HepG2 (cell line): ENCODE data around the gene CSNK2A1. TPM values are rescaled to one million over a fixed set of nuclear protein-coding genes. Genes with fewer than 3 reads are reported as not detected.

ENCODE experiments used
- AGO1 ChIP-seq: fragments of 200-400 bp; formaldehyde crosslinking; IDR thresholded peaks from 2 replicates; pipeline ENCODE4 v1.6.1; 2017; ENCODE audit warnings: mild to moderate bottlenecking, low read depth, low read length, moderate library complexity; ENCODE audit not compliant: poor library complexity, severe bottlenecking
- BCL6 ChIP-seq: IDR thresholded peaks from 2 replicates; pipeline ENCODE4 v1.6.1; 2016; ENCODE audit warnings: missing genetic modification reagents, missing compliant biosample characterization
- EED ChIP-seq: sonication (generic); formaldehyde crosslinking; IDR thresholded peaks from 2 replicates; pipeline ENCODE4 v1.5.0; 2020; ENCODE audit warnings: mild to moderate bottlenecking, missing genetic modification reagents
- FOSL2 ChIP-seq: sonication (generic); formaldehyde crosslinking; IDR thresholded peaks from 2 replicates; pipeline ENCODE4 v1.4.0; 2020; ENCODE audit warnings: missing genetic modification reagents
- HNRNPUL1 ChIP-seq: fragments of 200-400 bp; formaldehyde crosslinking; IDR thresholded peaks from 2 replicates; pipeline ENCODE4 v1.6.1; 2017; ENCODE audit warnings: low read depth, mild to moderate bottlenecking, low read length, moderate library complexity
- HOXA3 ChIP-seq: sonication (generic); formaldehyde crosslinking; IDR thresholded peaks from 2 replicates; pipeline ENCODE4 v1.5.0; 2020; ENCODE audit warnings: missing genetic modification reagents
- MED1 ChIP-seq: sonication (generic); formaldehyde crosslinking; IDR thresholded peaks from 2 replicates; pipeline ENCODE4 v1.4.0; 2020; ENCODE audit warnings: missing genetic modification reagents
- SALL1 ChIP-seq: sonication (generic); formaldehyde crosslinking; IDR thresholded peaks from 2 replicates; pipeline ENCODE4 v1.8.0; 2022; ENCODE audit warnings: mild to moderate bottlenecking, missing genetic modification reagents
- SKI ChIP-seq: fragments of 450-650 bp; IDR thresholded peaks from one replicate; pipeline ENCODE4 v1.6.1; 2018; ENCODE audit warnings: mild to moderate bottlenecking; ENCODE audit not compliant: partially characterized antibody
- TEAD2 ChIP-seq: sonication (generic); formaldehyde crosslinking; IDR thresholded peaks from 2 replicates; pipeline ENCODE4 v1.9.0; 2021; ENCODE audit warnings: missing genetic modification reagents
- ZNF124 ChIP-seq: sonication (generic); formaldehyde crosslinking; IDR thresholded peaks from 2 replicates; pipeline ENCODE4 v1.4.0; 2020; ENCODE audit warnings: missing genetic modification reagents
- ZNF563 ChIP-seq: sonication (generic); formaldehyde crosslinking; IDR thresholded peaks from 2 replicates; pipeline ENCODE4 v1.8.0; 2022; ENCODE audit warnings: mild to moderate bottlenecking, moderate library complexity, missing genetic modification reagents
- ZNF781 ChIP-seq: sonication (generic); formaldehyde crosslinking; IDR thresholded peaks from 2 replicates; pipeline ENCODE4 v1.5.1; 2020; ENCODE audit warnings: borderline replicate concordance, mild to moderate bottlenecking, missing genetic modification reagents; ENCODE audit errors: not compliant biosample characterization
- ZNF839 ChIP-seq: sonication (generic); formaldehyde crosslinking; IDR thresholded peaks from 2 replicates; pipeline ENCODE4 v1.4.0; 2020; ENCODE audit warnings: missing genetic modification reagents, mild to moderate bottlenecking, borderline replicate concordance
- polyA plus RNA-seq, 8 experiments: library from polyadenylated mRNA; depleted of rRNA in 3 of 8; stranded (reverse) in 7 of 8; unstranded in 1 of 8; fragments of >200 nt; fragmentation: Illumina TruSeq in 4 of 8; extraction: Trizol in 4 of 8; gene quantifications; 2 replicates each; pipeline versions ENCODE4 v1.2.1 to v1.2.3, GENCODE V29; 2011 to 2016; ENCODE audit warnings: low read depth in 4 of 8, missing spikeins in 1 of 8, mixed read lengths in 1 of 8; ENCODE audit not compliant: insufficient read depth in 1 of 8
- total RNA-seq, 5 experiments: library from RNA; depleted of rRNA; stranded (reverse); fragments of >200 nt; fragmentation: Illumina TruSeq; extraction: Trizol; gene quantifications; 2 replicates each; pipeline ENCODE4 v1.2.3, GENCODE V29; 2016; ENCODE audit warnings: low read depth in 1 of 5
- TF ChIP-seq, protein P1 (sequence below): sonication (generic); formaldehyde crosslinking; IDR thresholded peaks from 2 replicates; pipeline ENCODE4 v1.5.1; 2020; ENCODE audit warnings: mild to moderate bottlenecking, missing genetic modification reagents, moderate library complexity
- TF ChIP-seq, protein P2 (sequence below): conservative IDR thresholded peaks from 2 replicates; pipeline ENCODE4 v1.6.1; 2018; ENCODE audit warnings: missing genetic modification reagents
- TF ChIP-seq, protein P3 (sequence below): sonication (generic); formaldehyde crosslinking; IDR thresholded peaks from 2 replicates; pipeline ENCODE4 v1.4.0; 2020; ENCODE audit warnings: mild to moderate bottlenecking, missing genetic modification reagents, borderline replicate concordance
- TF ChIP-seq, protein P4 (sequence below): IDR thresholded peaks from 2 replicates; pipeline ENCODE4 v1.6.1; 2016
- TF ChIP-seq, protein P5 (sequence below): IDR thresholded peaks from 2 replicates; pipeline ENCODE4 v1.6.1; 2016; ENCODE audit warnings: low read depth, borderline replicate concordance
- TF ChIP-seq, protein P6 (sequence below): sonication (generic); IDR thresholded peaks from 2 replicates; pipeline ENCODE4 v1.6.1; 2016; ENCODE audit warnings: low read depth, borderline replicate concordance

The CSNK2A1 gene
- total and polyA plus RNA-seq, 2 of the 13 experiments (the other 11 are each of a cell fraction or from before 2014, with no cell fraction given) = 153 to 231 TPM

DNA sequence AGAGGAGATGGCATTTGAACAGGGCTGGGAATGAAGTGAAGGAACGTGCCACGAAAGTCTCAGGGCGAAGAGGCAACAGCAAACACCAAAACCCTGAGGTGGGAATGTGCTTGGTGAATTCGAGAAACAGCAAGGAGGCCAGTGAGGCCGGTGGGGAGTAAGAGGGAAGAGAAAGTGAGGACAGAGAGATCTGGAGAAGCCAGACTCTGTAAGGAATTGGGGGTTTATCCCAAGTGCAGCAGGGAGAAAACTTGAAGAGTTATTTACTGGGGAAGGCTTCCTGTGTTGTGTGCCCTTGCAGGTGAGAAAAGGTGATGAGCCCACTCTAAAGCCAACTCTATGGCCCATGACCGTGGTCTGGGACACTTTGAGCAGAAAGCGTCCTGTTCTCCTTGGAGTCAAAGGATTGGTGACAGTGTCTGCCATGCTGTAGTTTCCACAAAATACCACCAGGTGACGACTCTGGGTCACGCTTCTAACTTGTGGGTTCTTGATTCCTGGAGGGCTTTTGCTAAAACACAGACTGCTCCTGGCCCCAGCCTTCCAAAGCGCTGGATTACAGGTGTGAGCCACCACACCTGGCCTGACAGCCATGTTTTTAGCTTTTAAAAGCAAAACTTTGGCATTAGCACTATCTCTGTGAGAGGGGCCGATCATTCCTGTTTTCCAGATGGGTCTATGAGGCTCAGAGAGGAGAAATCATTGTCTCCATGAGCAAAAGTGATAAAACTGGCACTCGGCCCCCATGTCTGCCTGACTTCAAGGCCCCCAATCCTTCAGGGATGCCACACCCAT is 18.0 kb upstream of the CSNK2A1 start (continued):
- TF ChIP-seq, protein P1, sequence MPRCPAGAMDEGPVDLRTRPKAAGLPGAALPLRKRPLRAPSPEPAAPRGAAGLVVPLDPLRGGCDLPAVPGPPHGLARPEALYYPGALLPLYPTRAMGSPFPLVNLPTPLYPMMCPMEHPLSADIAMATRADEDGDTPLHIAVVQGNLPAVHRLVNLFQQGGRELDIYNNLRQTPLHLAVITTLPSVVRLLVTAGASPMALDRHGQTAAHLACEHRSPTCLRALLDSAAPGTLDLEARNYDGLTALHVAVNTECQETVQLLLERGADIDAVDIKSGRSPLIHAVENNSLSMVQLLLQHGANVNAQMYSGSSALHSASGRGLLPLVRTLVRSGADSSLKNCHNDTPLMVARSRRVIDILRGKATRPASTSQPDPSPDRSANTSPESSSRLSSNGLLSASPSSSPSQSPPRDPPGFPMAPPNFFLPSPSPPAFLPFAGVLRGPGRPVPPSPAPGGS = 0 out of 2 replicates have a peak, but pooled peaks have one; percentile 28
- TF ChIP-seq AGO1 = no peak
- no peak for TF ChIP-seq TEAD2 (CRISPR knock-in tag)
- no peak for TF ChIP-seq SKI
- TF ChIP-seq ZNF781 = no peak
- TF ChIP-seq, protein P2, sequence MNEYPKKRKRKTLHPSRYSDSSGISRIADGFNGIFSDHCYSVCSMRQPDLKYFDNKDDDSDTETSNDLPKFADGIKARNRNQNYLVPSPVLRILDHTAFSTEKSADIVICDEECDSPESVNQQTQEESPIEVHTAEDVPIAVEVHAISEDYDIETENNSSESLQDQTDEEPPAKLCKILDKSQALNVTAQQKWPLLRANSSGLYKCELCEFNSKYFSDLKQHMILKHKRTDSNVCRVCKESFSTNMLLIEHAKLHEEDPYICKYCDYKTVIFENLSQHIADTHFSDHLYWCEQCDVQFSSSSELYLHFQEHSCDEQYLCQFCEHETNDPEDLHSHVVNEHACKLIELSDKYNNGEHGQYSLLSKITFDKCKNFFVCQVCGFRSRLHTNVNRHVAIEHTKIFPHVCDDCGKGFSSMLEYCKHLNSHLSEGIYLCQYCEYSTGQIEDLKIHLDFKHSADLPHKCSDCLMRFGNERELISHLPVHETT (CRISPR knock-in tag) = no peak
- peak; percentile 52 for TF ChIP-seq SALL1 (CRISPR knock-in tag)
- TF ChIP-seq, protein P3, sequence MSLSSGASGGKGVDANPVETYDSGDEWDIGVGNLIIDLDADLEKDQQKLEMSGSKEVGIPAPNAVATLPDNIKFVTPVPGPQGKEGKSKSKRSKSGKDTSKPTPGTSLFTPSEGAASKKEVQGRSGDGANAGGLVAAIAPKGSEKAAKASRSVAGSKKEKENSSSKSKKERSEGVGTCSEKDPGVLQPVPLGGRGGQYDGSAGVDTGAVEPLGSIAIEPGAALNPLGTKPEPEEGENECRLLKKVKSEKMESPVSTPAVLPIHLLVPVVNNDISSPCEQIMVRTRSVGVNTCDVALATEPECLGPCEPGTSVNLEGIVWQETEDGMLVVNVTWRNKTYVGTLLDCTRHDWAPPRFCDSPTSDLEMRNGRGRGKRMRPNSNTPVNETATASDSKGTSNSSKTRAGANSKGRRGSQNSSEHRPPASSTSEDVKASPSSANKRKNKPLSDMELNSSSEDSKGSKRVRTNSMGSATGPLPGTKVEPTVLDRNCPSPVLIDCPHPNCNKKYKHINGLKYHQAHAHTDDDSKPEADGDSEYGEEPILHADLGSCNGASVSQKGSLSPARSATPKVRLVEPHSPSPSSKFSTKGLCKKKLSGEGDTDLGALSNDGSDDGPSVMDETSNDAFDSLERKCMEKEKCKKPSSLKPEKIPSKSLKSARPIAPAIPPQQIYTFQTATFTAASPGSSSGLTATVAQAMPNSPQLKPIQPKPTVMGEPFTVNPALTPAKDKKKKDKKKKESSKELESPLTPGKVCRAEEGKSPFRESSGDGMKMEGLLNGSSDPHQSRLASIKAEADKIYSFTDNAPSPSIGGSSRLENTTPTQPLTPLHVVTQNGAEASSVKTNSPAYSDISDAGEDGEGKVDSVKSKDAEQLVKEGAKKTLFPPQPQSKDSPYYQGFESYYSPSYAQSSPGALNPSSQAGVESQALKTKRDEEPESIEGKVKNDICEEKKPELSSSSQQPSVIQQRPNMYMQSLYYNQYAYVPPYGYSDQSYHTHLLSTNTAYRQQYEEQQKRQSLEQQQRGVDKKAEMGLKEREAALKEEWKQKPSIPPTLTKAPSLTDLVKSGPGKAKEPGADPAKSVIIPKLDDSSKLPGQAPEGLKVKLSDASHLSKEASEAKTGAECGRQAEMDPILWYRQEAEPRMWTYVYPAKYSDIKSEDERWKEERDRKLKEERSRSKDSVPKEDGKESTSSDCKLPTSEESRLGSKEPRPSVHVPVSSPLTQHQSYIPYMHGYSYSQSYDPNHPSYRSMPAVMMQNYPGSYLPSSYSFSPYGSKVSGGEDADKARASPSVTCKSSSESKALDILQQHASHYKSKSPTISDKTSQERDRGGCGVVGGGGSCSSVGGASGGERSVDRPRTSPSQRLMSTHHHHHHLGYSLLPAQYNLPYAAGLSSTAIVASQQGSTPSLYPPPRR (CRISPR knock-in tag) = no peak
- TF ChIP-seq, protein P4, sequence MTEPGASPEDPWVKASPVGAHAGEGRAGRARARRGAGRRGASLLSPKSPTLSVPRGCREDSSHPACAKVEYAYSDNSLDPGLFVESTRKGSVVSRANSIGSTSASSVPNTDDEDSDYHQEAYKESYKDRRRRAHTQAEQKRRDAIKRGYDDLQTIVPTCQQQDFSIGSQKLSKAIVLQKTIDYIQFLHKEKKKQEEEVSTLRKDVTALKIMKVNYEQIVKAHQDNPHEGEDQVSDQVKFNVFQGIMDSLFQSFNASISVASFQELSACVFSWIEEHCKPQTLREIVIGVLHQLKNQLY (CRISPR knock-in tag) = peak; percentile 41; the same call in 1 of the 2 replicates
- TF ChIP-seq, protein P5, sequence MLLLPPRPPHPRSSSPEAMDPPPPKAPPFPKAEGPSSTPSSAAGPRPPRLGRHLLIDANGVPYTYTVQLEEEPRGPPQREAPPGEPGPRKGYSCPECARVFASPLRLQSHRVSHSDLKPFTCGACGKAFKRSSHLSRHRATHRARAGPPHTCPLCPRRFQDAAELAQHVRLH (CRISPR knock-in tag) = peak; percentile 79; the same call in 1 of the 2 replicates
- peak; percentile 74 for TF ChIP-seq BCL6 (CRISPR knock-in tag)
- no peak for TF ChIP-seq HNRNPUL1
- no peak for TF ChIP-seq ZNF563 (CRISPR knock-in tag)
- TF ChIP-seq ZNF839 (CRISPR knock-in tag) = no peak
- no peak for TF ChIP-seq EED
- peak; percentile 54 for TF ChIP-seq FOSL2 (CRISPR knock-in tag)
- TF ChIP-seq, protein P6, sequence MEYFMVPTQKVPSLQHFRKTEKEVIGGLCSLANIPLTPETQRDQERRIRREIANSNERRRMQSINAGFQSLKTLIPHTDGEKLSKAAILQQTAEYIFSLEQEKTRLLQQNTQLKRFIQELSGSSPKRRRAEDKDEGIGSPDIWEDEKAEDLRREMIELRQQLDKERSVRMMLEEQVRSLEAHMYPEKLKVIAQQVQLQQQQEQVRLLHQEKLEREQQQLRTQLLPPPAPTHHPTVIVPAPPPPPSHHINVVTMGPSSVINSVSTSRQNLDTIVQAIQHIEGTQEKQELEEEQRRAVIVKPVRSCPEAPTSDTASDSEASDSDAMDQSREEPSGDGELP = no peak; the same call in 1 of the 2 replicates
- TF ChIP-seq ZNF124 (CRISPR knock-in tag) = peak; percentile 51; the same call in 1 of the 2 replicates
- no peak for TF ChIP-seq MED1 (CRISPR knock-in tag)
- TF ChIP-seq HOXA3 (CRISPR knock-in tag) = no peak
